Stimulated activated CD8-positive, alpha-beta memory T cell treated with anti-CD3 and anti-CD28 coated beads, Interleukin-4, amount 100 ng/mL, for 48 hours (primary cell): ENCODE data around the gene MACROH2A2.
A peak's percentile ranks its signal among the peaks of the same experiment; 100 is the strongest.
"Not testable (repeated sequence)": the region's sequence is repeated elsewhere in the genome, so short reads cannot be mapped to it uniquely, and the experiment has no call there.

ENCODE experiments used
- DNase-seq: peaks from one replicate; pipeline ENCODE4 v3.0.0-alpha.2; 2020

The MACROH2A2 gene

DNA sequence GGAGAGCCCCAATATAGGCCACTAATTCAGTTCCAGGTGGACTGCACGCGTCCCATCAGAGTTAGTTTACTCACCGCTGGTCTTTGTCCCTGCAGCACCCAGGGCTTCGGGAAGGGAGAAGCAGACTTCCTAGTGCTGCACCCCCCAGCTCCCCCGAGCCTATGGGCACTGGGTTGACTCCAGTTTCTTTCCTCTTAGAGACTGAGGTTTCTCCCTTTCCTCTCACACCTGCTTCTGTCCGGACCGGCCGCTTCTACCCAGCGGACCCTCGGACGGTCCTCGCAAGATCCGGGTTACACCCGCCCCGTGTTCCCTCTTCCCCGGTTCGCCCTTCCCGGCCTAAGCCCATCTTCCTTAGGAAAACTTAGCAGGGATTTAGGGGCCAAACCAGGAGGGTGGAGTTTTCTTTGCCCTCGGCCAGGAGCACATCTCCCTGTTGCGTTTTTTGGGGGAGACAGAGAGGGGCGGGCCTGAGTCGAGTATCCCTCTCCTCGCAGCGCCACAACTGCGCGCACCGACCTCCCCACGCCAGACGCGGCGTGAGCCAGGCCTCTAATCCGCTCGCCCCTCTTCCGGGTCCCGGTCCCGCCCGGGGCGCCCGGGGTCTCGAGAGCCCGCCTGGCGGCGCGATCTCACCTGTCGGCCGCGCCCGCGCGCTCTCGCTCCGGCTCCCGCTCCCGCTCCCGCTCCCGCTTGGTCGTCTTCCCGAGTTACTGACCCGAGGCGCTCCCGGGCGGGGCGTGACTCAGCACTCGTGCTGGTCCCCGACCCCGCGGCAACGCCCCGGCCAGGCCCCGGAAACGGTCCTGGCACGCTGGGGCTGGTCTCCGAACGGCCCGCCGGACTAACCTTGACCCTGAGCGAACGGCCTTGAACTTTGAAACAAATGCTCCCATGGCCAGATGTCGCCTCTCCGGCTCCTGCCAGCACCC is 79.7 kb downstream of the MACROH2A2 start, which contains the start of gene AIFM2:
TSS of gene AIFM2 (minus strand) at position 728 of the 932 bp plus-strand sequence. CDS start 8,741 bp downstream, outside the sequence.
- peak; percentile 66 for DNase-seq

DNA sequence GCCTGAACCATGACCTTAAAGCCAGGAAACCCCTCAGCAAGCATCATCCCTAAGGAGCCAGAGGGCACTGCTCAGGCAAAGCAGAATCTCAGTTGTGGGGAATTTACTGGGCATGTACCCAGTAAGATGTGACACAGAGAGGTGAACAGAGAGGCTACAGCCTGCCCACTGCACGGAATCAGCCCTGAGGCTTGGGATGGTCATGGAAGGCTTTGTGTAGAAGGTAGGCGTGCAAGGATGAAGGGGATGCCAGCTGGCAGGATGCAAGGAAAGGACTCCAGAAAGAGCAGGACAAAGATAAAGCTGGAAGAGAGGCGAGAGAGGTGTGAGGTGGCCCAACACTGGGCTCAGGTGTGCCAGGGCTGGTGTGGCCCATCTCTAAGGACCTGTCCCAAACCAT is 82.4 kb downstream of the MACROH2A2 start:
- no peak for DNase-seq

- no peak for DNase-seq
Measured at GRCh38 chr10:70135684-70136083, 83.0 kb downstream of the MACROH2A2 start.

DNA sequence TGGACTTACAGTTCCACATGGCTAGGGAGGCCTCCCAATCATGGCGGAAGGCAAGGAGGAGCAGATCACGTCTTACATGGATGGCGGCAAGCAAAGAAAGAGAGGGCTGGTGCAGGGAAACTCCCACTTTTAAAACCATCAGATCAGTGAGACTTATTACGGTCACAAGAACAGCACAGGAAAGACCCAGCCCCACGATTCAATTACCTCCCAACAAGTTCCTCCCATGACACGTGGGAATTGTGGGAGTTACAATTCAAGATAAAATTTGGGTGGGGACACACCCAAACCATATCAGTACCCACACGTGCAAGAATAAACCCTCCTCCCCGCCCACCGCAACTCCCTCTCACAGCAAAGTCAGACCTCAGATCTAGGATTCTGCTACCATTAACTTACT is 84.5 kb downstream of the MACROH2A2 start:
- DNase-seq: no peak

DNA sequence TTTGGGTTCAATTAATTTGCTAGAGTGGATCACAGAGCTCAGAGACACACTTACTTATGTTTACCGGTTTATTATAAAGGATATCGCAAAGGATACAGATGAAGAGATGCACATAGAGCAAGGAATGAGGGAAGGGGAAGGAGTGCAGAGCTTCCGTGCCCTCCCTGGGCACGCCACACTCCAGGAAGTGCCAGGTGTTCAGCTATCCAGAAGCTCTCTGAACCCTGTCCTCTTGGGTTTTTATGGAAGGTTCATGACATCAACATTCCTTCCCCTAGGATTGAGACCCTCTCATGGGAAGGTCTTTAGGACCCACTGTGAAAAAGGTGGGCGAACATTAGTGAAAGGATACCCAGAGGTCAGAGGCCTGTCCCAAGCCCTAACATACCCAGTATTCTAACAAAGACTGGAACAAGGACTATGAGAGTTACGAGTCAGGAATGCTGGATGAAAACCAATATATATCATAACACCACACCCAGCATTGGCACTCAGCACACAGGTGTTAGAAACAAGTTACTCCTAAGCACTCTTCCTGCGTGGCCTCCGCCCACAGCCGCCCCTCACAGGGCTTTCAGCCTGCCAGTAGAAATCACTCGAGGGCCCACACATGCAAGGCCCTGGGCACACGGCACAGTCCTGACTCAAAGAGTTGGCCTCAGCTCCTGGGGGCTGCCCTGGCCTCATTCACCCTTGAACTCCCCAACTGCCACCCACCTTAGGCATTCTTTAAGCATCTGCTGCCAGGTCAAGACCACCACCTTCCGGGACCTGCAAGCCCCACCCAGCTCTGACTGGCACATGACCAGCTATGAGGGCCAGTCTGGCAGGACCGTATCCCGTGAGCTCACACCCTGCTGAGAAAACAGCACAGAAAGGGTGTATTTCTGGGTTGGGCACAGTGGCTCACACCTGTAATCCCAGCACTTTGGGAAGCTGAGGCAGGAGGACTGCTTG is 85.6 kb downstream of the MACROH2A2 start:
- DNase-seq: peak; percentile 22

DNA sequence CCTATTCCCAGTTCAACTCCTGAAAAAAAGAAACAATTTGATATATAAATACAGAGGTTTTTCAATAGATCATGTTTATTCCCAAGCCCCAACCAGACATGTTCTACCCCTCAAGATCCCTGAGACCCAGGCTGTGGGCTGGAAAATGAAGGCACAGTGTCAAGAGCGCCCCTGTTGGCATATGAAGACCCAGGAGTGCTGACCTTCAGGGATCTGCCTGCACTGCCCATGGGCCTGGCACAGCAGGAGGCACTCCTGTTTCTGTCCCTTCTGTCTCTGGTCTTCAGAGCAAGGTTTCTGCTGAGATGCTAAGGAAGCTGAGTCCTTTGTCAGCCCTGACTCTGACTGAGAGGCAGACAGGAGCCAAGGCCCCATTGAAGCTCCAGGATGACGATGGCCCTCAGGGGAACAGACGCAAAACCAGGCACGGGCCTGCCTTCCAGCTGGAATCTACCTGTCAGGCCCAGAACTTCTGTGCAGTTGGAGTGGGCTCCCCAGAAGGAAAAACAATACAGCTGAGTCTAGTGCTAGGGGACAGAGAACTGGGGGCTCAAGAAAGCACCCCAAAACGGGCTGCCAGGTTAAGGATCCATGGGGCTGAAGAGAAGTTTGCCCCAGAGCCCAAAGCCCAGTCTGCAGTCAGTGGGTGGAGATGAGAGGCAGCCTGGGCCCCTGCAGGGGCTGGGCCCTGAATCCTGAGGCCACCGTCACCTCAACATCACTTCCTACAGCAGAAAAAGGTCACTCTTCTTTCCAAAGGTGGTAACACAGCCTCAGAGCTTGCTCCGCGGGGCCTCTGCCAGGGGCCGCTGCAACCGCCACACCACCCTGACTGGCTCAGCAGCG is 86.7 kb downstream of the MACROH2A2 start:
- peak; percentile 19 for DNase-seq

DNA sequence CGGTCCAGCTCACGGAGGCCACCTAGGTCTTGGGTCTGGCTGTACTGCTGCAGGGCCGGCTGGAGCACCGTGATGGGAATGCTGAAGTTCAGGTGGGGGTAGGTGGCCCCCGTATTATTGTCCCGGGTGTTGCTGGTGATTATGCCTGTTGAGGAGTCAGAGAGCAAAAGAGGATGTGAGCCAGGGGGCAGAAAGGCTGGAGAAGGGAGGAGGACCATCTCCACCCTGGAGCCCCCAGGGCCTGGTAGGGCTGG is 87.3 kb downstream of the MACROH2A2 start:
- DNase-seq: no peak

- DNase-seq: no peak
Measured at GRCh38 chr10:70140297-70140696, 87.7 kb downstream of the MACROH2A2 start.

- no peak for DNase-seq
Measured at GRCh38 chr10:70142555-70142954, 89.9 kb downstream of the MACROH2A2 start.

GRCh38 chr10:70144372-70145110 is 91.9 kb downstream of the MACROH2A2 start:
- no peak for DNase-seq

GRCh38 chr10:70145166-70145665 is 92.6 kb downstream of the MACROH2A2 start:
- no peak for DNase-seq

DNA sequence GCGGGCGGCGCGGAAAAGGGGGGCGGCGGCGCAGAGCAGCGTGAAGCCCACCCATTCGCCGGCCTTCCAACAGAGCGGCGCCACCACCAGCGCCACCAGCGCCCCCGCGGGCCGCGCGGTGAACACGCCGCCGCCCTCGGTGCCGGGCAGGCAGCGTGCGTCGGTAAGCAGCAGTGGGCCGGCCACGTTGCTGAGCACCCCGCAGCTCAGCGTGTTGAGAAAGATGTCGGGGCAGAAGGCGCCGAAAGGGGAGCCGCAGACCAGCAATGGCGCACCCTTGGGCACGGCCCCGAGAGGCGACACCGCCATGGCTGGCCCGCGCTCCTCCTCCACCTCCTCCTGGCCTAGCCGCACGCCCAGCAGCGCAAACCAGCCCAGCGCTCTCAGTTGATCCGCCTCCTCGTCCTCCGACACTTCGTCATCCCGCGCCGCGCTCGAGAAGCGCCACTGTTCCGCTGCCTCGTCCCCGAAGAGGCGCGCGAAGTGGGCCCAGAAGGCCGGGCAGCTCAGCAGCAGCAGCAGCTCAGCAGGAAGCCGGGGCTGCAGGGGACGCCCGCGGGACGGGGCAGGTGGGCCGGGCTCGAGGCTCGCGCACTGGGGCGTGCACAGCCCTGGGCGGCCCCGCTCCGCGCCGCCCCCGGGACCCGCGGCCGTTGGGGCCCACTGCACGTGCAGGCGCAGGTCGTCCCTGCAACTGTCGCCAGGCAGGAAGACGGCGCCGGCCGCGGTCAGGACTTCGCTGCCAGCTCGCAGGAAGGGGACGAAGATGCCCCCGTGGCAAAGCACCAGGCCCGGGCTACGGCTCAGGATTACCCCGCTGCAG is 93.2 kb downstream of the MACROH2A2 start:
- DNase-seq: peak; percentile 78

DNA sequence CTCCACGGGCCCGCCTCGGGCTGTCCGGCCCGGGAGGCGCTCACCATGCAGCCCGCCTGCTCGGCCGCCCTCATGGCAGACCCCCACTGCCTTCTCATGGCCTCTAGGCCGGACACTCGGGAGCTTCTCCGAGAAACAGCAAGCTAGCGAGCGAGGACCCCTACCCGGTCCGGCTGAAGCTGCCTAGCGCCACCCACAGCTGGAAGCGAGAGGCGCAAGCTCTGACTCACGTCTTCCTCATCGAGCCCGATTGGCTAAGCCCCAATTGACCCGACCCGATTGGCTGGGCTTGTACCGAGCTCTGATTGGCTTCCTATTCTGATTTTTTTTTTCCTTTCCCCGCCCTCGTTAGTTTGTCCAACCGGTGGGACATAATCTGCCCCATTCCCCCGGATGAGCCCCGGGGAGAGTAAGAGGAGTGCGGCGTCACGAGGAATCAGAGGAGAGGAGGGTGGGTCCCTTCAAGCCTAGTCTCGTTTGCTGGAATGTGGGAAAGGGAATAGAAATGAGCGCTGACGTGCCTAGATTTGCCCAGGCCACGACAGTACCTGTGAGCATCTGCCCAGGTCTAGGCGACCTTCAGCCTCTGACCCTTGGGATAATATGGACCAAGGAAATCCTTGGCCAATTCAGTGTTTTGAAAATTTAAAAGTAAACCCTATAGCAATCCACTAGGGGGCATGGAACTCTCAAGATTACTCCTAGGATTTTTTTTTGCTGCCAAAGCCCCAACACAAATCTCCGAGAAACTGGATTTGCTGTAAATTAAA is 94.0 kb downstream of the MACROH2A2 start, which contains the start of gene TYSND1:
TSS of gene TYSND1 (minus strand) at position 212 of the 770 bp plus-strand sequence. CDS start at position 98, 114 bp downstream.
- peak; percentile 93 for DNase-seq

GRCh38 chr10:70147259-70147625 is 94.6 kb downstream of the MACROH2A2 start:
- no peak for DNase-seq

DNA sequence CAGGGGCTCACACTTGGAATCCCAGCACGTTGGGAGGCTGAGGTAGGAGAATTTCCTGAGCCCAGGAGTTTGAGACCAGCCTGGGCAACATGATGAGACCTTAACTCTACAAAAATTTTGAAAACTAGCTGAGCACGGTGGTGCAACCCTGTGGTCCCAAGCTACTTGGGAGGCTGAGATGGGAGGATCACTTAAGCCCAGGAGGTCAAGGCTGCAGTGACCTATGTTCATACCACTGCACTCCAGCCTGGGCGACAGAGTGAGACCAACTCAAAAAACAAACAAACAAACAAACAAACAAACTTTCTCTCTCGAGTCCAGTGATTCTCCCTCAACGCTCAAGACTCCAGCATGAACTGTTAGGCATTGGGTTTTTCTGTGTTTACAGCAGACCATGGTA is 95.9 kb downstream of the MACROH2A2 start:
- DNase-seq: no peak

DNA sequence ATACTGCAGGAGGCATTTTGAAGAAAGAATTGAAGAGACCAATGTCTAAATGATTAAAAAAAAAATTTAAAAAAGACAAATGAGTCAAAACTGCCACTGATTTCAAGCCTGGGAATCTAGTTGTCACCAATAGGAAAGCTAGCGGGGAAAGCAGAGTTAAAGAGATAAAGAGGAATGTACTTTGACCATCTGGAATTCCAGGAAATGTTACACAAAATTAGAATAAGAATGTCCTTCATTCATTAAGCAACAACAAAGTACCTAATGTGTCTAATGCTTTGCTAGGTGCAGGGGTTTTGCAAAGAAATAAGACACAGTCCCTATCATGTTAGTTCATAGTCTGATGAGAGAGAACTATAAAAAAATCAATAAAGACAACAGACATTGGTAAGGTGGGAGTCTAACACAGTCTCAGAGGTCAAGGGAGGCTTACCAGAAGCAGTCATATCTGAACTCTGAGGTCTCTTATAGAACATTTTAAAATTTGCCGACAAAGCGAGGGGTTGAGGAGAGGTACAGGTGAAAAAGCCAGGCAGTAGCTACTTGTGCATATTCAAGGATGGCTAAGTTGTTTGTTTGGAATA is 102.7 kb downstream of the MACROH2A2 start:
- no peak for DNase-seq

DNA sequence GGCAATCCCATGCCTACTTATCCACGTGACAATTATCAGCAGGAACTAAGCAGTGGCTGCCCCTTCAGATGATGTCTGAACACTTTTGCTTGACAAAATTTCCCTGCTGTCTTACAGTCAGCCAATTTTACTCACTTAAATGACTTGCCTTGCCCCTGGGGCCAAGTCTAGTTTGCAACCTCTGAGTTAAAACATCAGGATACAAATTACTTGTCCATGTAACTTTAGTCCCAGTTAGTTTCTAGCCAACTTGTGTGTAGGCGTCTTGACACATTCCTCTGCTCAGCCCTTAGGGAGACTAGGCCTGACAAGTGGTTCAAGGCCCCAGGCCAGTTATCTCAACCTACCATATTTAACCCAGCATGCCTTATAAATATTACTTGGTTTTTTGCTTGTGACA is 105.5 kb downstream of the MACROH2A2 start:
- no peak for DNase-seq

- DNase-seq: not testable (repeated sequence)
Measured at GRCh38 chr10:70159366-70159765, 106.7 kb downstream of the MACROH2A2 start.

DNA sequence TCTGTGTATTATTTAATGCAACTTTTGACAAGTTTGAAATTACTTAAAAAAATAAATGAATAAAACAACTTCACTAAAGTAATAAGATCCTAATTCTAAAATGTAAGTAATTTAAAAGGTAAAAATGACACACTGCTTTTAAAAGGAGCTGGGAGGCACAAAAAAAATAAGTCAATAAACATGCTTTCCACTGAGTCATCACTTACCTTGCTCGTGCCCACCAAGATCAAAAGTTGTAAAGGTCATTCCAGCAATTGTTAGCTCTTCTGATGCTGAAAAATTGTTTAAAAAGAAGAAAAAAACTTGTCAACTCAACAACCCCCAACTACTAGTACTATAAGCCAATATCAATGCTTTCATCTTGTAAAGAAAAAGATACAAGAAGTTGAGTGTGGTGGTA is 108.2 kb downstream of the MACROH2A2 start:
- no peak for DNase-seq
